Stimulated activated CD4-positive, alpha-beta T cell treated with anti-CD3 and anti-CD28 coated beads, Interleukin-12 subunit alpha, Interleukin-12 subunit beta, amount 100 ng/mL, for 48 hours (primary cell): ENCODE data around the gene OPN1SW.

ENCODE experiments used
- DNase-seq, 3 donors: peaks; one replicate each; pipeline ENCODE4 v3.0.0-alpha.2; 2020; ENCODE audit warnings: low read depth in 2 of 3, low spot score in 1 of 3

The OPN1SW gene

GRCh38 chr7:128793181-128793547, 17.6 kb upstream of the OPN1SW start:
- DNase-seq: no peak

DNA sequence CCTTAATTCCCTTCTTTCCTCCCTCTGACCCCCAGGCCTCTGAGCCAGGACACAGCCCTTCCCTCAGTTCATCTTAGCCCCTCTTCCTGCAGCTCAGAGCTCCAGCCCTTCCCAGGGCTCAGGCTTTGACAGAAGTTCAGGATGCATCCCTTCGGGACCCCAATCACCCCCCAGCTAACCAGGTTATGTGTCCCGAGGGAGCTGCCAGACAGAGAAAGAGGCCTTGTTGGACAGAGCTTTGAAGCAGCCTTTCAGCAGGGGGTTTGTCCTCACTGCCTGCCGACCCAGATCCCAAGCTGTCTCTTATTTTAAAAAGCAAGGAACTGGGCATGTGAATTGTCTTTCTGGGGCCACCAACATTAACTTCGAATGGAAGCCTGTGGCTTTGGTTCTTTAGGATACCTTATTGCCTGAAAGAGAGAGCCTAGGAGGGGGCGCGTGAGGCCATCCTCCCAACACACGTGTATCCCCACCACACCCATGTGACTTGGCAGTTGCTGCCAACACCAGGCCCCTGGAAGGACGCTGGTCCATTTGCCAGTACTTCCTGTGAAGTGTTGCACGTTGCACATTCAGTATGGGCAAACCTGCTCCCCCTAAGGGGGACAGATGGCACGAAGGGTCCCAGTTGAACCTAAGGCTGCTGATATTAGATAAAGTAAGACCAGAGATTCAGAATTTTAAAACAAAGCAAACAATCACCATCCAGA, 17.0 kb upstream of the OPN1SW start:
- DNase-seq: no peak

DNA sequence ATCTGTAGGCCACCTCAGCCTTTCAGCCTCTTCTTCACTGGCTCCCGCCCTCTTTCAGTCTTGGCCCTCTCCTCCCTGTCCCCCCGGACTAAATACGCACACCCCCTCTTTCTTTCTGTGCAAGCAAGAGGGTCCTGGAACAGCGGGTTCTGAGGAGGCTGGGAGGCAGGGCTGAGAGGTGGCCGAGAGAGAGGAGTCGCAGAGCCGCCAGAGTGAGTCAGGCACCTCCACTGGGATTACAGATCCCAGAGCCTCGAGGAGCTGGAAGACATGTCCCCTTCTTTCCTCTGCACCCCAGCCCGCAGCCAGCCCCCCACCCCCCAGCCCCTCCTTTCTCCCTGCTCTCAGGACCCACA, 16.4 kb upstream of the OPN1SW start:
- DNase-seq: no peak

DNA sequence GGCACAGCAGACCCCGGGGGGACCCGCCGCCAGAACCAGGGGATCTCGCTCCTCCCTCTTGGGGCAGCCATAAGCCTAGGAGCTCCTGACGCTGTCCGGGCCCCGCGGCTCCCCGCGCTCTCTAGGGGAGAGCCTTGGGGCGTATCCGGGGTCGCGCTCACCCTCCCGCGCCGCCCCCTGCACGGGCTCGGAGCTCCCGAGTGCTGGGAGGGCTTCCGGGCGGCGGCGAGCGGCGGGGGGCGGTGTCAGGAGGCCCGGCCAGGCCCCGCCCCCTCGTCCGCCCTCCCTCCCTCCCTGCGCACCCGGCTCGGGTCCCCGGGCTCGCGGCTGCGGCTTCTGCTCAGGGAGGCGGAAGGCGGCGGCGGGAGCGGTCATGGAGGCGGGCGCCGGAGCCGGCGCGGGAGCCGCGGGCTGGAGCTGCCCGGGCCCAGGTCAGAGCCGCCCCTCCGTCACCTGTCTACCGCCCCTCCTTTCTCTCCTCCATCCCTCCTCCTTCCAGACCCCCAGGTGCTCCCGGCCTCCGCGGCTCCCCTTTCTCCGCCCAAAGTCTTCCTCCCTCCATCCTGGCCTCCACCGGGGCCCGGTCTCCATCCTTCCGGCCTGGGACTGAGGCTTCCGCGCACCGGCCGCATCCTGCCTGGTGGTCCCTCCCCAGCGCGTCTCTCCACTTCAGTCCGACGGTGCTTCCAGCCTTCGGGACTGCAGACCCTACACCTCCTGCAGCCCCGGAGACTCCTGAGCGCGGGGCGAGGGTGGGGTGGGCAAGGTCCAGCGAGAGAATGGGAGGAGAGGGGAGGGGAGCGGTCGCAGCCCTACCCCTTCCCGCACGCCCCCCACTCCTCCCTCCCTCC, 15.8 kb upstream of the OPN1SW start, which contains the start of gene CCDC136:
Gene CCDC136, plus strand, starts transcription at position 848 of the 851 bp plus-strand sequence. CDS start 444 bp downstream, outside the sequence.
- peak; percentile 43 to 73 (median 53) for DNase-seq

DNA sequence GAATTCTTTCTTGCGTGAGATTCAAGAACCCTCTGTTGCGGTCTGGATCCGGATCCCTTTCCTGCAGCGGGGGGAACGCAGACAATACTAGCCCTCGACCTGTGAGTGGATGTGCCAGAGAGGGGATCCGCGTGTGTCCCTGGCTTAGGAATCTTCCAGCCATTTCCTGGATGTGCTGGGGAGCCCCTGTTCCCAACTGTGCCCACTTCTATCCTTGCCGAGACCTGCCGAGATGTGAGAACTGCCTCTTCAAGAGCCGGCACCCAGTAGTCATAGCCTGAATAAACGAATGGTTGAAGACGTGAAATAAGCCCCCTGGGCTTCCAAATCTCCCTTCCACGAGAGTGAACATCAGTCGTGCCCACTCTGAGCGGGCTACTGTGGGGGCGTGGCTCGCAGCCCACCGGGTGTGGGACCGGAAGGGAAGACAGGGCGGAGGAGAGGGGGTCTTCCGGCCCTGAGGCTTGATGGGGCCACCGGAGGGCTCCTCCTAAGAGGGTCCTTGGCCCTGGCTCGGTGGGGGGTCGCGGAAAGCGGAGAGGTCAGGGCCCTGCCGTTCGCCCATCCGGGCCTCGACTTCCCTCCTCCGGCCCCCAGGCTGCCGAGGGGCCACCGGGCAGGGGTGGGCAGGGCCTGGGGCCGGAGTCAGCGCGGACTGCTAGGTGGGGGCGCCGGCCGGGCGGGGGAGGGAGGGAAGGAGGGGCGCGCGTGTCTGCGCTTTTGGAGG, 14.9 kb upstream of the OPN1SW start:
- DNase-seq: no peak

DNA sequence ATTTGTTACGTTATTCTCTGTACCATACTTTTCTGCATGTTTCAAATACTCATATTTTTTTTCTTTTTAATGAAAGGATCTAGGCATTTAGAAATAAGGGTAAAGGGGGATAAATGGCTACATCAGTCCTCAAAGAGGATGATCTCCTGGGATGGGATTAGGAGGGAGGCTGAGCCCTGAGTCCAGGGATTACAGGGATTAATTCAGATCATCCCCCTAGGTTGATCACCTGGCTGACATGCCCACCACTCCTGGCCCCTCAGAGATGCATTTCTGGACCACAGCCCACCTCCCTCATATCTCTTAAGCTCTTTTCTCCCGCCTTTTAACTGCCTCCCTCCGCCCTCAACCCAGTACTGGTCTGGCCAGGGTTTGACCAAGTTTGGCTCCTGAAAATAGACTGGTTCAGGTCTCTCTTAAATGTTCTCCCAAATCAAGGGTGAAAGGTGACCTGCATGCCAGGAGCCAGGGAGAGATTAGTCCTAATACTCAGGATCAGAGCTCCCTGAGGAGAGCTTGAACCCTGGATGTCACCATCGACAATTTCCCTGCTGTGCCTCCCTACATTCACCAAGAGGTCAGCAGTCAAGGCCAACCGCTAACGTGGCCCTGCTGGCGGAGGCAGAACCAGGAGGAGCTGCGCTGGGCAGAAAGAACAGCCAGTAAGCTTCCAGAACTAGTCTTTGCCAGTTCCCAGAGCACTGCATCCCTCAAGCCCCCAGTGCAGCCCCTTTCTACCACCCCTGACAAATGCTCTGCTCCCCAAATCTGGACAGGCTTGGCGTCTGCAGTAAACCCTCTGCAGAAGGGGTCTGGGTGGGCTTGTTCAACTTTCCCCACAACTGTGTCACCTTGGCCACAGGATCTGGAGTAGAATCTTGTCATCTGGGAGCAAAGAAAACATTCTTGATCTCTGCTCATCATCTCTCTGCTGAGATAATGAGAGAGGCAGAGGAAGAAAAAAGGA, 13.1 kb upstream of the OPN1SW start:
- DNase-seq: no peak

- DNase-seq: no peak
Measured at GRCh38 chr7:128785738-128786137, 10.1 kb upstream of the OPN1SW start.

DNA sequence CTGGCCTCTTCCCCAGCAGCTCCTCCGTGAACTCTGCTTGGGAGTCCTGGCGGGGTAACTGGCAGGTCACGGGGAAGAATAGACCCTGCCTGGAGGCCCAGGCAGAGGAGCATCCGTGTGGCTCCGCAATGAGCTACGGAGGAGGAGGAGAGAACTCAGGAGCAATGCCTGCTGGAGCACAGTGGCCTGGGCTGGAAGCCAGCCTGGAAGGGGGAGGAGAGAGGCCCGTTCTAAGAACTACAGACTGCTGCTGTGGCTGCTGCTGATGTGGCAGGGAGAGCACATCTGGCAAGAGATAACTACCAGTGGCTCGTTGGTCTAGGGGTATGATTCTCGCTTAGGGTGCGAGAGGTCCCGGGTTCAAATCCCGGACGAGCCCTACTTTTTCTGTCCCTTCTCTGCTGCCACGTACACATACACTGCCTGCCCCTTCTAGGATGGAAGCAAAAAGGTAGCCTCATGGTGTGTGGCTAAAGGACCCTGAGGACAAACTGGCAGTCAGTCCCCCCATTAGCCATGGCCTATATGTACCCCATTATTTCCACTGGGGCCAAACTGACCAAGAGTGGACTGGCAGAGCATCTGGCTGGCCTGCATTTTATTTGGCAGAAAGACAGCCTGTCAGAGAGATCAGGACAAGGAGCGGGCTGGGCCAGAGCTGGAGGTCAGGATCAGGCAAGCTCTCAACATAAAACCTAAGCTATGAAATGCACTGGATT, 7.7 kb upstream of the OPN1SW start:
- no peak for DNase-seq

DNA sequence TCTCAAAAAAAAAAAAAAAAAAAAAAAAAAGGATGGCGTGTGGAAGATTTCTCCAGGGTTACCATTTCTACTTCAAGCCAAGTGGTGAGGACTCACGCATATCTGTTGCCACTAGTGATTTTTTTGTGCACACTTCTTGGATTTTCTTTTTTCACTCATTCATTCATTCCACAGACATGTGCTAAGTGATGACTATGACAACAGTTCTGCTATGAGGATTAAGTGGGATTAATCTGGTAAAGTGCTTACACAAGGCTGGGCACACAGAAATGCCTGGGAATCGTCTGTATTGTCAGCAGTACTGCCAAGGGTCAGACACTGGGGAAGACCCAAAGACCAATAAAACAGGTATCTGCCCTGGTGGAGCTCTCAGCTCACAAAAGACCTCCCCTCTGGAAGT, 6.3 kb upstream of the OPN1SW start:
- no peak for DNase-seq

DNA sequence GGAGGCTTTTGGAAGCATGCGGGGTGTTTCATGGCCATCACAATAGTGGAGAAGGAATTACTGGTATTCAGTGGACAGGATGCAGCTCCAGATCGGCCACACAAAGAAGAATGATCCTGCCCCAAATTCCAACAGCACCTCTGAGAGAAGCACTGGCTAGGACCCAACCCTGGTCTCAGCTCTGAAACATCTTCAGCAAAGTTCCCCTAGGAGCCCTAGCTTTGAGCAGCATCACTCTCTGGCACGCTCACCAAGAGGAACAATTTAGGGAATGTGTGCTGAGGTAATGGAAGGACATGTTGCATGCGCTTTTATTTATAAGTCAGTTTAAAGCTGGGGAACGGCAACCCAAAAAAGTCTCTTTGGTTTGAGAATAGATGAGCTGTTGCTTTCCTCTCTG, 5.5 kb upstream of the OPN1SW start:
- no peak for DNase-seq

- DNase-seq: no peak
Measured at GRCh38 chr7:128778946-128779345, 3.4 kb upstream of the OPN1SW start.

- DNase-seq: no peak
Measured at GRCh38 chr7:128777156-128778123, 1.8 kb upstream of the OPN1SW start.

DNA sequence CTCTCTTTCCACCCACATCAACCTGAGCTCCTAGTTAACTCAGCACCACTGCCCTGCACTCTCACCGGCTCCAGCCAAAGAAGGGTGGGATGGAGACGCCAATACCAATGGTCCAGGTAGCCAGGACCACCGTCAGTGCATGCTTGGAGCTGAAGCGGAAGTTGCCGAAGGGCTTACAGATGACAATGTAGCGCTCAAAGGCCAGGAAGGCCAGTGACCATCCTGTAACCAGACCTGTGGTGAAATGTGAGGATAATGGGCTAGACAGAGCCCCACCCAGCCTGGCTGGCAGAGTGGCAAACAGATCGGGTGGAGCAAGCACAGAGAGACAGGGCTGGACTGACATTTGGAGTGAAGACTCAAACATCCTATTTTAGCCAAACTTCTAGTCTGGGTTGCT, 673 bp downstream of the OPN1SW start:
- no peak for DNase-seq

DNA sequence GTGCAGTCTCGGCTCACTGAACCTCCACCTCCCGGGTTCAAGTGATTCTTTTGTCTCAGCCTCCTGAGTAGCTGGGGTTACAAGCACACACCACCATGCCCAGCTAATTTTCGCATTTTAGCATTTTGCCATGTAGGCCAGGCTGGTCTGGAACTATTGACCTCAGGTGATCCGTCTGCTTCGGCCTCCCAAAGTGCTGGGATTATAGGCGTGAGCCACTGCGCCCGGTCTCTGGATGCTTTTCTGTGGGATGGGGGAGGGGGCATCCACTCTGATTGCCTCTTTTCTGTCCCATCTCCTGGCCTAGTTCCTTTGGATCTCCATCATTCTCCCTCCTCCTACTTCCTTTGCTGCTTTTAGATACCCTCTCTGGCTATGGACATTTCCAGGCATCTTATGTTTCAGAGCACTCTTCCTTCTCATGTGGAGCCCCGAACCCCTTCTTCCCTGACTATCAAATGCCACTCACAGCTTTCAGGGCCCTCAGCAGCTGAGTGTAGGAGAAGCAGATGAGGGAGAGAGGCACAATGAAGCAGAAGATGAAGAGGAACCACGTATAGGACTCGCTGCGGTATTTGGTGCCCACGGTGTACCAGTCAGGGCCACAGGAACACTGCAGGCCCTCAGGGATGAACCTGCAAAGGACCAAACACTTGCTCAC, 1.4 kb downstream of the OPN1SW start:
- no peak for DNase-seq

DNA sequence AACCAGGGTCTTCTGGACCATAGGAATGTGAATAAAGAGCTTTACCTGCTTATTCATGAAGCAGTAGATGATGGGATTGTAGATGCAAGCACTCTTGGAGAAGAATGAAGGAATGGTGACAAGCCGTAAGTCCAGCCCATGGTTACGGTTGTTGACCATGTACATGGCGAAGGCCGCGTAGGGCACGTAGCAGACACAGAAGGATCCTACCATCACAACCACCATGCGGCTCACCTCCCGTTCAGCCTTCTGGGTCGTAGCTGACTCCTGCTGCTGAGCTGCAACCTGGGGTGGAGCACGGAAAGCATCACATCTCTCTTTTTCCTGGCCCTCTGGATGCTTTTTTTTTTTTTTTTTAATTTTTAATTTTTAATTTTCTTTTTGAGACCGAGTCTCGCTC, 2.0 kb downstream of the OPN1SW start:
- no peak for DNase-seq

- DNase-seq: no peak
Measured at GRCh38 chr7:128770233-128770632, 5.4 kb downstream of the OPN1SW start.

DNA sequence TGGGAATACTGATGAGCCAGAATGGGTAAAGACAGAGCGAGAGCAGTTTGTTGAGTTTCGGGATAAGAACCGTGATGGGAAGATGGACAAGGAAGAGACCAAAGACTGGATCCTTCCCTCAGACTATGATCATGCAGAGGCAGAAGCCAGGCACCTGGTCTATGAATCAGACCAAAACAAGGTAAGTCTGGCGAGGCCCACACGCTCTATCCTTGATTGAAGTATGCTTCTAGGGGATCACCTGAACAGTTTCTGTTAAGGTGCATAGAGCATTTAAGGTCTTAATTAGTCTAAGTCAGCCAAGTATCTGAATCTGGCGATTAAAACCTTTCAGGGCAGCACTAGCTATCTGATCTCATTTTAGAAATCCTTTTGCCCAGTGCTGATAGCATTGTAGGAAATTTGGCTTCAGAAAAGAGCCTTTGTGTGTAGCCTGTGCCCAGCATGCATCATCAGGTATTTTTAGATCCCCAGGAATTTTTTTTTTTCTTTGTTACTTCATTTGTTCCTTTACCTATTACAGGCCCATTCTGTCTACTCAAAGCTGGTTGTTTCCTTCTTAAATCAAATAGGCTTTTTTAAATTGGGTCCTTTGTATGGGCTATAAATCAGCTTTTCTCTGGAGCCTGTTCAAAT, 8.0 kb downstream of the OPN1SW start:
- DNase-seq: no peak

DNA sequence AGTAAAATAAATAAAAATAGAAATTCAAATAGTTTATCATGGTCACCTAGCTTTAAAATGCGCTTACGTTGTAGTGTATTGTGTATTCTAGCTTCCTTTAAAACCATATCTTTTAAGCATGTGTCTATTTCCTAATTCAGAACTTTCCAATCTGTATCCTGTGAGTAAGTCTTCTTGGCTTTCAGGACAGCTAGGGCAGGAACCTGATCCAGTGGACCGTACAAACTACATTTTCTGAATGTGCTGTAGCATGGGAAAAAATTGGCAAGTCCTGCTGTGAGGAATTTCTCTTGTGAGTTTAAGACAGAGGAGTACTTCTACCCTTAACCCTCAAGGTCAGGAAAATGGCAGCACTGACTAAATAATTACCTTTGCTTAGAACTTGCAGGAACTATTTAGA, 12.1 kb downstream of the OPN1SW start:
- DNase-seq: no peak
